Panc1 (cell line): ENCODE measurements around the gene METTL4. TPM values are rescaled to one million over a fixed set of nuclear protein-coding genes. Genes with fewer than 3 reads are reported as not detected.

Experiments
- ATAC-seq: fragments of 200-7000 bp; cut with Tn5 transposase; 2 replicates; pipeline ENCODE4 v1.9.1; 2020; ENCODE audit warnings: mild to moderate bottlenecking, moderate library complexity
- BruUV-seq: library from RNA; stranded (reverse); fragments of 400-500 nt; replicated peaks from 2 replicates; lab custom pipeline; 2021; lab: Mats Ljungman, UMichigan
- CTCF ChIA-PET: fragments of 300-600 bp; sonication (Branson Sonifier 250); formaldehyde crosslinking; loops from one replicate; lab custom pipeline; 2022; ENCODE audit warnings: antibody characterized with exemption; lab: Charles Lee
- POLR2A ChIA-PET: fragments of 300-600 bp; sonication (Branson Sonifier 250); formaldehyde crosslinking; loops from one replicate; lab custom pipeline; 2022; ENCODE audit warnings: antibody characterized with exemption; lab: Charles Lee
- DNase-seq: peaks from one replicate; pipeline ENCODE4 v3.0.0-alpha.2; 2010; ENCODE audit warnings: low read depth, low spot score
- H3K27ac ChIP-seq: 2 replicates; pipeline ENCODE4 v1.5.1; 2011; ENCODE audit warnings: mild to moderate bottlenecking, low read length, inconsistent platforms
- H3K27me3 ChIP-seq: fragments of 200-500 bp; sonication (Bioruptor generic); 2 replicates; pipeline ENCODE4 v1.6.0; 2014; ENCODE audit warnings: low read length, inconsistent platforms; ENCODE audit not compliant: control insufficient read depth, insufficient read depth
- H3K36me3 ChIP-seq: fragments of 200-500 bp; sonication (Bioruptor generic); 2 replicates; pipeline ENCODE4 v1.5.1; 2014; ENCODE audit warnings: inconsistent platforms, mild to moderate bottlenecking, low read length, moderate library complexity; ENCODE audit not compliant: control insufficient read depth, insufficient read depth
- H3K4me1 ChIP-seq: 2 replicates; pipeline ENCODE4 v1.5.1; 2011; ENCODE audit warnings: inconsistent platforms, mild to moderate bottlenecking, low read length, moderate library complexity; ENCODE audit not compliant: control insufficient read depth, insufficient read depth
- H3K4me3 ChIP-seq, 2 experiments: 2 replicates each; pipeline ENCODE4 v1.5.1; 2011 to 2012; ENCODE audit warnings: low read depth in 2 of 2, low read length in 2 of 2, mild to moderate bottlenecking in 2 of 2, inconsistent platforms in 1 of 2, moderate library complexity in 1 of 2
- H3K9me3 ChIP-seq: fragments of 200-500 bp; sonication (Bioruptor generic); 2 replicates; pipeline ENCODE4 v1.5.1; 2014; ENCODE audit warnings: low read depth, mild to moderate bottlenecking, inconsistent platforms, low read length, moderate library complexity; ENCODE audit not compliant: control insufficient read depth, insufficient read depth
- POLR2AphosphoS5 ChIP-seq: IDR thresholded peaks from 2 replicates; pipeline ENCODE4 v1.6.1; 2012; ENCODE audit warnings: mild to moderate bottlenecking, low read depth, low read length, moderate library complexity
- SIN3A ChIP-seq: IDR thresholded peaks from 2 replicates; pipeline ENCODE4 v1.6.1; 2012; ENCODE audit warnings: low read depth, mild to moderate bottlenecking, low read length, moderate library complexity, borderline replicate concordance; ENCODE audit not compliant: insufficient read depth
- TCF7L2 ChIP-seq: IDR thresholded peaks from 2 replicates; pipeline ENCODE4 v1.6.1; 2011; ENCODE audit warnings: mild to moderate bottlenecking, low read depth, low read length, inconsistent platforms
- in situ Hi-C: cut with HindIII; loops from 2 replicates; pipeline ENCODE4 v1.10.0; 2016; ENCODE audit warnings: low sequenced_read_pairs, low pct_unique_long_range_greater_than_20kb
- intact Hi-C: fragments of 100-400 bp; cut with micrococcal nuclease; formaldehyde crosslinking; loops from one replicate; pipeline ENCODE4 v1.10.0; 2022; ENCODE audit not compliant: unreplicated experiment
- total RNA-seq: library from RNA; stranded (reverse); gene quantifications from one replicate; pipeline ENCODE4 v1.2.1, GENCODE V29; 2021; ENCODE audit not compliant: unreplicated experiment
- TF ChIP-seq, protein P1 (sequence below), 2 experiments: IDR thresholded peaks; 2 replicates each; pipeline ENCODE4 v1.6.1; 2011 to 2012; ENCODE audit warnings: low read depth in 2 of 2, control low read depth in 1 of 2, low read length in 1 of 2, mild to moderate bottlenecking in 1 of 2, moderate library complexity in 1 of 2; ENCODE audit not compliant: insufficient read depth in 1 of 2
- TF ChIP-seq, protein P2 (sequence below): fragments of 450-650 bp; IDR thresholded peaks from 2 replicates; pipeline ENCODE4 v1.5.1; 2017; ENCODE audit warnings: mild to moderate bottlenecking

The METTL4 gene
- total RNA-seq, 1 experiment from 2014 or later = 9.6 TPM

DNA sequence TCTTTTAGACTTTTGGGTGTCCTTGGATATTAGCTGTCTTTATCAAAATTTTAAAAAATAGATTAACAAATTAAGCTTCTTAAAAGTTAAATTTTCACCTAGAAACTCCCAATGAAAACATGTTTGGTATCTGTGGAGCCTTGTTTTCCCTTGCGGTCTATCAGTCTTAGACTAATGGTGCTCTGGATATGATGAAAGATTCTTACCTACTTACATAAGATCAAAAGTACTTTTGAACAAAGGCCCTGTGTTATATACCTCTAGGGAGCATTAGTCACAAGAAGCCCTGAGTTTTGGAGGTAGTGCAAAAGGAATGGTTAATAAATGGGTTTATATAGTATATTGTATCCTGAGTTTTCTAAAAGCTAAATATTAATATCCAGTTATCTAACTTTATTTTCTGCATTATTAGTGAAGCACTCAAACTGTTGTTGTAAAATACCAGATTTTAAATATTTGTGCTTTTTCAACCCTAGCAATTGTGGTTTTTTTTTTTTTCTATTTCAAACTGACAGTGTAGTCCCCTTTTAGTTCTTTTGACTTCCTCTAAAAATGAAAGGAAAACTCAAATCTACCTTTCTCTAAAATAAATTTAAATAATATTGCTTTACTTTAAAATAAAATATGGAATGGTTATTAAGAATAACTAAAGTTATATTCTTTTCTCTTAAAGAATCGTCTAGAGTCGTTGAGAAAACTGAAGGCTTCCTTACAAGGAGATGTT, 18.2 kb upstream of the METTL4 start:
- DNase-seq = no peak
- no peaks in the 10 kb centered on the region for H3K9me3 ChIP-seq
- no peak overlapping the region for H3K4me3 ChIP-seq
- CTCF ChIA-PET = interaction anchor here (0.7 kb wide), 1 partner anchor 21 kb away, joined by 8 read pairs; no protein-coding TSS in a partner anchor
- POLR2A ChIA-PET = interaction anchor here (0.8 kb wide), 1 partner anchor 10 kb away, joined by 4 read pairs; no protein-coding TSS in a partner anchor
- no peak for ATAC-seq
- intact Hi-C loops = no loop called here
- peak overlapping the region; percentile 34; the same call in 1 of the 2 replicates for H3K27ac ChIP-seq
- no TSS peak for BruUV-seq
- peaks cover 26% of the 10 kb centered on the region for H3K36me3 ChIP-seq
- TF ChIP-seq, protein P1, sequence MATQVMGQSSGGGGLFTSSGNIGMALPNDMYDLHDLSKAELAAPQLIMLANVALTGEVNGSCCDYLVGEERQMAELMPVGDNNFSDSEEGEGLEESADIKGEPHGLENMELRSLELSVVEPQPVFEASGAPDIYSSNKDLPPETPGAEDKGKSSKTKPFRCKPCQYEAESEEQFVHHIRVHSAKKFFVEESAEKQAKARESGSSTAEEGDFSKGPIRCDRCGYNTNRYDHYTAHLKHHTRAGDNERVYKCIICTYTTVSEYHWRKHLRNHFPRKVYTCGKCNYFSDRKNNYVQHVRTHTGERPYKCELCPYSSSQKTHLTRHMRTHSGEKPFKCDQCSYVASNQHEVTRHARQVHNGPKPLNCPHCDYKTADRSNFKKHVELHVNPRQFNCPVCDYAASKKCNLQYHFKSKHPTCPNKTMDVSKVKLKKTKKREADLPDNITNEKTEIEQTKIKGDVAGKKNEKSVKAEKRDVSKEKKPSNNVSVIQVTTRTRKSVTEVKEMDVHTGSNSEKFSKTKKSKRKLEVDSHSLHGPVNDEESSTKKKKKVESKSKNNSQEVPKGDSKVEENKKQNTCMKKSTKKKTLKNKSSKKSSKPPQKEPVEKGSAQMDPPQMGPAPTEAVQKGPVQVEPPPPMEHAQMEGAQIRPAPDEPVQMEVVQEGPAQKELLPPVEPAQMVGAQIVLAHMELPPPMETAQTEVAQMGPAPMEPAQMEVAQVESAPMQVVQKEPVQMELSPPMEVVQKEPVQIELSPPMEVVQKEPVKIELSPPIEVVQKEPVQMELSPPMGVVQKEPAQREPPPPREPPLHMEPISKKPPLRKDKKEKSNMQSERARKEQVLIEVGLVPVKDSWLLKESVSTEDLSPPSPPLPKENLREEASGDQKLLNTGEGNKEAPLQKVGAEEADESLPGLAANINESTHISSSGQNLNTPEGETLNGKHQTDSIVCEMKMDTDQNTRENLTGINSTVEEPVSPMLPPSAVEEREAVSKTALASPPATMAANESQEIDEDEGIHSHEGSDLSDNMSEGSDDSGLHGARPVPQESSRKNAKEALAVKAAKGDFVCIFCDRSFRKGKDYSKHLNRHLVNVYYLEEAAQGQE (IDR thresholded peaks at IDR 0.05; ENCODE audit: insufficient read depth in 1 of 2, low read depth in 2 of 2, low read length in 1 of 2) = no peak
- TF ChIP-seq SIN3A (no peak), TCF7L2 (no peak), POLR2AphosphoS5 (no peak)
- TF ChIP-seq, protein P2, sequence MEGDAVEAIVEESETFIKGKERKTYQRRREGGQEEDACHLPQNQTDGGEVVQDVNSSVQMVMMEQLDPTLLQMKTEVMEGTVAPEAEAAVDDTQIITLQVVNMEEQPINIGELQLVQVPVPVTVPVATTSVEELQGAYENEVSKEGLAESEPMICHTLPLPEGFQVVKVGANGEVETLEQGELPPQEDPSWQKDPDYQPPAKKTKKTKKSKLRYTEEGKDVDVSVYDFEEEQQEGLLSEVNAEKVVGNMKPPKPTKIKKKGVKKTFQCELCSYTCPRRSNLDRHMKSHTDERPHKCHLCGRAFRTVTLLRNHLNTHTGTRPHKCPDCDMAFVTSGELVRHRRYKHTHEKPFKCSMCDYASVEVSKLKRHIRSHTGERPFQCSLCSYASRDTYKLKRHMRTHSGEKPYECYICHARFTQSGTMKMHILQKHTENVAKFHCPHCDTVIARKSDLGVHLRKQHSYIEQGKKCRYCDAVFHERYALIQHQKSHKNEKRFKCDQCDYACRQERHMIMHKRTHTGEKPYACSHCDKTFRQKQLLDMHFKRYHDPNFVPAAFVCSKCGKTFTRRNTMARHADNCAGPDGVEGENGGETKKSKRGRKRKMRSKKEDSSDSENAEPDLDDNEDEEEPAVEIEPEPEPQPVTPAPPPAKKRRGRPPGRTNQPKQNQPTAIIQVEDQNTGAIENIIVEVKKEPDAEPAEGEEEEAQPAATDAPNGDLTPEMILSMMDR = no peak
- H3K27me3 ChIP-seq = no peaks in the 10 kb centered on the region
- in situ Hi-C loops = no loop called here
- no peaks in the 10 kb centered on the region for H3K4me1 ChIP-seq

- CTCF ChIA-PET = no interaction called here
- peak overlapping the region; percentile 34; the same call in 1 of the 2 replicates for H3K27ac ChIP-seq
- ATAC-seq = no peak
Observed at GRCh38 chr18:2588666-2589344, 17.5 kb upstream of the METTL4 start.

More at GRCh38 chr18:2588666-2589344, 17.5 kb upstream of the METTL4 start:
- no TSS peak for BruUV-seq
- Histone ChIP-seq H3K27me3 (no peaks in the 10 kb centered on the region), H3K36me3 (peaks cover 29% of the 10 kb centered on the region), H3K4me1 (no peaks in the 10 kb centered on the region), H3K9me3 (no peaks in the 10 kb centered on the region), H3K4me3 (no peak overlapping the region)
- POLR2A ChIA-PET = interaction anchor here (0.8 kb wide), 1 partner anchor 9 kb away, joined by 4 read pairs; no protein-coding TSS in a partner anchor
- intact Hi-C loops = no loop called here
- no peak for DNase-seq
- TF ChIP-seq POLR2AphosphoS5 (no peak), TCF7L2 (no peak), SIN3A (no peak)
- TF ChIP-seq, protein P1 (IDR thresholded peaks at IDR 0.05; ENCODE audit: insufficient read depth in 1 of 2, low read depth in 2 of 2, low read length in 1 of 2) = no peak
- TF ChIP-seq, protein P2 = no peak
- in situ Hi-C loops = no loop called here
